ENCODE data around the gene PRUNE2. TPM values are rescaled to one million over a fixed set of nuclear protein-coding genes. Genes with fewer than 3 reads are reported as not detected.

Gene PRUNE2
- total and polyA plus RNA-seq, 2 of the 13 experiments (the other 11 are each of a cell fraction or from before 2014, with no cell fraction given) = 0.02 TPM; not detected in 1

GRCh38 chr9:76697081-76697480 is 208.8 kb downstream of the PRUNE2 start:
- no peaks in the 10 kb centered on the region for H3K79me2 ChIP-seq (ENCODE audit: insufficient read depth, low read length)
- peaks cover 0 to 4% of the 10 kb centered on the region in 2 experiments; a peak in 2 of 5 replicates for H3K27me3 ChIP-seq (ENCODE audit: control insufficient read depth in 1 of 2, insufficient read depth in 2 of 2, low read length in 2 of 2)
- H3K36me3 ChIP-seq (replicated peaks in 1 of 2; ENCODE audit: control insufficient read depth in 1 of 2, insufficient read depth in 2 of 2, low read length in 2 of 2) = no peaks in the 10 kb centered on the region
- no peak overlapping the region for H3K4me3 ChIP-seq (replicated peaks in 1 of 3; ENCODE audit: insufficient read depth in 1 of 3, low read depth in 2 of 3, low read length in 3 of 3)
- in situ Hi-C loops (cut with HindIII; ENCODE audit: extremely low pct_ligation_motif_present, low pct_unique_long_range_greater_than_20kb) = no loop called here
- no peaks in the 10 kb centered on the region for H3K4me1 ChIP-seq (ENCODE audit: insufficient read depth, low read length)
- no peak overlapping the region for H3K27ac ChIP-seq (ENCODE audit: extremely low read length, insufficient read depth, low read length)
- BruUV-seq (replicated peaks) = no TSS peak
- no peak overlapping the region for H2AFZ ChIP-seq (ENCODE audit: low read length)
- POLR2A ChIA-PET = no interaction called here
- CTCF ChIA-PET (ENCODE audit: low intra/inter-chr PET ratio, low total read pairs) = no interaction called here
- FAIRE-seq (no peak), DNase-seq (ENCODE audit: low spot score) (no peak), ATAC-seq (no peak)
- TF ChIP-seq KLF15 (CRISPR knock-in tag; IDR thresholded peaks at IDR 0.05; ENCODE audit: borderline replicate concordance) (no peak), ZNF780A (CRISPR knock-in tag; IDR thresholded peaks at IDR 0.05) (no peak), ZNF260 (CRISPR knock-in tag; IDR thresholded peaks at IDR 0.05; ENCODE audit: borderline replicate concordance, low read depth) (no peak), ZNF382 (CRISPR knock-in tag; IDR thresholded peaks at IDR 0.05; ENCODE audit: borderline replicate concordance) (no peak)
- intact Hi-C loops (cut with micrococcal nuclease; ENCODE audit: unreplicated experiment) = no loop called here
- H3K4me2 ChIP-seq (ENCODE audit: low read depth, low read length) = no peak overlapping the region
- WGBS (ENCODE audit: low lambda C conversion rate) = 19% methylated on average over 5 of the region's 5 CpGs
- no peak overlapping the region for H3K9ac ChIP-seq (ENCODE audit: insufficient read depth, low read depth, low read length)
- no peaks in the 10 kb centered on the region for H4K20me1 ChIP-seq (ENCODE audit: insufficient read depth, low read length)
- H3K9me3 ChIP-seq (ENCODE audit: low read length) = no peaks in the 10 kb centered on the region

DNA sequence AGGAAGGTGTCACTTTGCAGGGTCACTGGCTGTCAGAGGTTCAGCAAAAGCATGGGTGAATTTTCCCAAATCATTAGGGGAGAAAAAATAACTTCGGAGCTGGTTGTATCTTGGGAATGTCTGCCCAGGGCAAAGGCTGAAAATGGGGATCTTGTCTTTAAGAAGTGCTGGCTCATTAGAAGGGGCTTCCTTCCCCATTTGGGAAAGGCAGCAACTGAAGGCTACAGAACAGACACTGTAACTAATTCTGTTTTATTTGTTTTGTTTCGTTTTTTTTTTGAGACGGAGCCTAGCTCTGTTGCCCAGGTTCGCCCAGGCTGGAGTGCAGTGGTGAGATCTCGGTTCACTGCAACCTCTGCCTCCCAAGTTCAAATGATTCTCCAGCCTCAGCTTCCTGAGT is 212.0 kb downstream of the PRUNE2 start:
- H3K4me1 ChIP-seq (ENCODE audit: insufficient read depth, low read length) = peaks cover 22% of the 10 kb centered on the region
- ChIA-PET POLR2A (no interaction called here), CTCF (ENCODE audit: low intra/inter-chr PET ratio, low total read pairs) (no interaction called here)
- DNase-seq (ENCODE audit: low spot score) (no peak), FAIRE-seq (no peak), ATAC-seq (no peak)
- H3K79me2 ChIP-seq (ENCODE audit: insufficient read depth, low read length) = no peaks in the 10 kb centered on the region
- H3K27ac ChIP-seq (ENCODE audit: extremely low read length, insufficient read depth, low read length) = no peak overlapping the region
- intact Hi-C loops (cut with micrococcal nuclease; ENCODE audit: unreplicated experiment) (no loop called here), in situ Hi-C loops (cut with HindIII; ENCODE audit: extremely low pct_ligation_motif_present, low pct_unique_long_range_greater_than_20kb) (no loop called here)
- H3K36me3 ChIP-seq (replicated peaks in 1 of 2; ENCODE audit: control insufficient read depth in 1 of 2, insufficient read depth in 2 of 2, low read length in 2 of 2) = no peaks in the 10 kb centered on the region
- no TSS peak for BruUV-seq (replicated peaks)
- no peak overlapping the region for H3K4me2 ChIP-seq (ENCODE audit: low read depth, low read length)
- no peak overlapping the region for H3K4me3 ChIP-seq (replicated peaks in 1 of 3; ENCODE audit: insufficient read depth in 1 of 3, low read depth in 2 of 3, low read length in 3 of 3)
- no peak overlapping the region for H2AFZ ChIP-seq (ENCODE audit: low read length)
- H3K27me3 ChIP-seq (ENCODE audit: control insufficient read depth in 1 of 2, insufficient read depth in 2 of 2, low read length in 2 of 2) = peaks cover 0 to 8% of the 10 kb centered on the region in 2 experiments; a peak in 1 of 5 replicates
- H3K9me3 ChIP-seq (ENCODE audit: low read length) = no peaks in the 10 kb centered on the region
- H3K9ac ChIP-seq (ENCODE audit: insufficient read depth, low read depth, low read length) = no peak overlapping the region
- H4K20me1 ChIP-seq (ENCODE audit: insufficient read depth, low read length) = no peaks in the 10 kb centered on the region
- WGBS (ENCODE audit: low lambda C conversion rate) = 51% methylated on average over 5 of the region's 5 CpGs
- no peak for TF ChIP-seq ZNF546 (CRISPR knock-in tag; conservative IDR thresholded peaks at IDR 0.05)
- TF ChIP-seq ZNF562 (CRISPR knock-in tag; IDR thresholded peaks at IDR 0.05; ENCODE audit: borderline replicate concordance) = no peak
- TF ChIP-seq ZNF34 (CRISPR knock-in tag; IDR thresholded peaks at IDR 0.05; ENCODE audit: borderline replicate concordance) = no peak
- TF ChIP-seq, protein P1, sequence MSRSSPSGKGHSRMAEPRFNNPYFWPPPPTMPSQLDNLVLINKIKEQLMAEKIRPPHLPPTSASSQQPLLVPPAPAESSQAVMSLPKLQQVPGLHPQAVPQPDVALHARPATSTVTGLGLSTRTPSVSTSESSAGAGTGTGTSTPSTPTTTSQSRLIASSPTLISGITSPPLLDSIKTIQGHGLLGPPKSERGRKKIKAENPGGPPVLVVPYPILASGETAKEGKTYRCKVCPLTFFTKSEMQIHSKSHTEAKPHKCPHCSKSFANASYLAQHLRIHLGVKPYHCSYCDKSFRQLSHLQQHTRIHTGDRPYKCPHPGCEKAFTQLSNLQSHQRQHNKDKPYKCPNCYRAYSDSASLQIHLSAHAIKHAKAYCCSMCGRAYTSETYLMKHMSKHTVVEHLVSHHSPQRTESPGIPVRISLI (CRISPR knock-in tag; IDR thresholded peaks at IDR 0.05; ENCODE audit: borderline replicate concordance) = no peak
- TF ChIP-seq MED8 (CRISPR knock-in tag; IDR thresholded peaks at IDR 0.05; ENCODE audit: insufficient replicate concordance) = no peak
- no peak for TF ChIP-seq ZNF577 (CRISPR knock-in tag; IDR thresholded peaks at IDR 0.05; ENCODE audit: borderline replicate concordance, low read depth)
- TF ChIP-seq HMGA1 (CRISPR knock-in tag; conservative IDR thresholded peaks at IDR 0.05) = no peak
- TF ChIP-seq, protein P2, sequence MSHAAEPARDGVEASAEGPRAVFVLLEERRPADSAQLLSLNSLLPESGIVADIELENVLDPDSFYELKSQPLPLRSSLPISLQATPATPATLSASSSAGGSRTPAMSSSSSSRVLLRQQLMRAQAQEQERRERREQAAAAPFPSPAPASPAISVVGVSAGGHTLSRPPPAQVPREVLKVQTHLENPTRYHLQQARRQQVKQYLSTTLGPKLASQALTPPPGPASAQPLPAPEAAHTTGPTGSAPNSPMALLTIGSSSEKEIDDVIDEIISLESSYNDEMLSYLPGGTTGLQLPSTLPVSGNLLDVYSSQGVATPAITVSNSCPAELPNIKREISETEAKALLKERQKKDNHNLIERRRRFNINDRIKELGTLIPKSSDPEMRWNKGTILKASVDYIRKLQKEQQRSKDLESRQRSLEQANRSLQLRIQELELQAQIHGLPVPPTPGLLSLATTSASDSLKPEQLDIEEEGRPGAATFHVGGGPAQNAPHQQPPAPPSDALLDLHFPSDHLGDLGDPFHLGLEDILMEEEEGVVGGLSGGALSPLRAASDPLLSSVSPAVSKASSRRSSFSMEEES (CRISPR knock-in tag; IDR thresholded peaks at IDR 0.05) = no peak
- no peak for TF ChIP-seq ZNF543 (CRISPR knock-in tag; IDR thresholded peaks at IDR 0.05)
- no peak for TF ChIP-seq DNMT1 (CRISPR knock-in tag; IDR thresholded peaks at IDR 0.05)

Data from HepG2 (cell line).